Natural killer cell treated with Interleukin-12 subunit alpha and Interleukin-12 subunit beta and Interleukin-15 and Interleukin-18, amount 100 ng/mL, for 72 hours (primary cell): ENCODE results near the gene CACNA1I. TPM values are rescaled to one million over a fixed set of nuclear protein-coding genes. Genes with fewer than 3 reads are reported as not detected.

Experiments used
- ATAC-seq, 2 donors: fragments of 150-1000 bp; cut with Tn5 transposase in 1 of 2; sonication (Bioruptor Pico), chemical (Tn5 transposase) in 1 of 2; 2 replicates each; pipeline ENCODE4 v1.10.0; 2021
- DNase-seq: peaks from one replicate; pipeline ENCODE4 v3.0.0; 2022; ENCODE audit warnings: low spot score
- H3K27ac Mint-ChIP-seq, 2 donors: 1 replicate in 1 of 2; 2 replicates in 1 of 2; pipeline ENCODE4 v1.8.0; 2022; ENCODE audit warnings: mixed read lengths in 2 of 2, mild to moderate bottlenecking in 1 of 2, moderate library complexity in 1 of 2
- H3K27me3 Mint-ChIP-seq, 2 donors: 1 replicate in 1 of 2; 2 replicates in 1 of 2; pipeline ENCODE4 v1.8.0; 2022; ENCODE audit warnings: mixed read lengths in 2 of 2
- H3K36me3 Mint-ChIP-seq: one replicate; pipeline ENCODE4 v1.8.0; 2022; ENCODE audit warnings: mixed read lengths
- H3K4me1 Mint-ChIP-seq, 2 donors: 1 replicate in 1 of 2; 2 replicates in 1 of 2; pipeline ENCODE4 v1.8.0; 2022; ENCODE audit warnings: low read depth in 2 of 2, mixed read lengths in 2 of 2, mild to moderate bottlenecking in 1 of 2
- H3K4me3 Mint-ChIP-seq: one replicate; pipeline ENCODE4 v1.8.0; 2022; ENCODE audit warnings: mixed read lengths
- H3K9me3 Mint-ChIP-seq: 2 replicates; pipeline ENCODE4 v1.8.0; 2022; ENCODE audit warnings: mixed read lengths
- total RNA-seq, 2 donors: library from RNA; stranded (reverse); gene quantifications; one replicate each; pipeline ENCODE4 v1.2.3, GENCODE V29; 2022

The CACNA1I gene
- total RNA-seq, 2 donors from 2014 or later: 0.17 TPM; not detected in 1

- H3K27me3 Mint-ChIP-seq: peaks cover 13 to 33% of the 10 kb centered on the region in 2 donors
- ATAC-seq (no peak), DNase-seq (no peak)
- no peak overlapping the region for H3K4me3 Mint-ChIP-seq
- peaks cover 5% of the 10 kb centered on the region for H3K36me3 Mint-ChIP-seq
- peaks cover 0 to 14% of the 10 kb centered on the region in 2 donors for H3K4me1 Mint-ChIP-seq
- peaks cover 4% of the 10 kb centered on the region for H3K9me3 Mint-ChIP-seq
- H3K27ac Mint-ChIP-seq: no peak overlapping the region
Measured at GRCh38 chr22:39666495-39666894, 95.9 kb downstream of the CACNA1I start.

- DNase-seq: no peak
- ATAC-seq: no peak
- Mint-ChIP-seq H3K9me3 (peaks cover 8% of the 10 kb centered on the region), H3K36me3 (peaks cover 9% of the 10 kb centered on the region), H3K27me3 (peaks cover 12 to 36% of the 10 kb centered on the region in 2 donors), H3K27ac (no peak overlapping the region), H3K4me3 (no peak overlapping the region), H3K4me1 (peaks cover 0 to 14% of the 10 kb centered on the region in 2 donors)
Measured at GRCh38 chr22:39666926-39667325, 96.4 kb downstream of the CACNA1I start.

GRCh38 chr22:39669432-39669831, 98.9 kb downstream of the CACNA1I start:
- ATAC-seq (no peak), DNase-seq (no peak)
- Mint-ChIP-seq H3K9me3 (peaks cover 8% of the 10 kb centered on the region), H3K27ac (no peak overlapping the region), H3K4me1 (peaks cover 0 to 3% of the 10 kb centered on the region in 2 donors), H3K4me3 (no peak overlapping the region), H3K36me3 (peaks cover 13% of the 10 kb centered on the region), H3K27me3 (peaks cover 0 to 24% of the 10 kb centered on the region in 2 donors)

GRCh38 chr22:39671936-39672335, 101.4 kb downstream of the CACNA1I start:
- peaks cover 0 to 15% of the 10 kb centered on the region in 2 donors for H3K27me3 Mint-ChIP-seq
- ATAC-seq (no peak), DNase-seq (no peak)
- no peak overlapping the region for H3K27ac Mint-ChIP-seq
- H3K36me3 Mint-ChIP-seq: peaks cover 13% of the 10 kb centered on the region
- no peaks in the 10 kb centered on the region for H3K4me1 Mint-ChIP-seq
- H3K4me3 Mint-ChIP-seq: no peak overlapping the region
- peaks cover 8% of the 10 kb centered on the region for H3K9me3 Mint-ChIP-seq

- H3K27ac Mint-ChIP-seq: no peak overlapping the region
- H3K4me1 Mint-ChIP-seq: no peaks in the 10 kb centered on the region
- peaks cover 13% of the 10 kb centered on the region for H3K36me3 Mint-ChIP-seq
- H3K9me3 Mint-ChIP-seq: peaks cover 8% of the 10 kb centered on the region
- no peak for ATAC-seq
- peaks cover 0 to 12% of the 10 kb centered on the region in 2 donors for H3K27me3 Mint-ChIP-seq
- H3K4me3 Mint-ChIP-seq: no peak overlapping the region
- DNase-seq: no peak
Measured at GRCh38 chr22:39674536-39674935, 104.0 kb downstream of the CACNA1I start.

GRCh38 chr22:39675947-39676346, 105.4 kb downstream of the CACNA1I start:
- H3K36me3 Mint-ChIP-seq: peaks cover 13% of the 10 kb centered on the region
- H3K9me3 Mint-ChIP-seq: peaks cover 8% of the 10 kb centered on the region

GRCh38 chr22:39677967-39678366, 107.4 kb downstream of the CACNA1I start:
- Mint-ChIP-seq H3K27me3 (peaks cover 0 to 2% of the 10 kb centered on the region in 2 donors), H3K4me3 (no peak overlapping the region), H3K36me3 (no peaks in the 10 kb centered on the region), H3K27ac (no peak overlapping the region), H3K9me3 (no peaks in the 10 kb centered on the region), H3K4me1 (no peaks in the 10 kb centered on the region)
- ATAC-seq (no peak), DNase-seq (no peak)

More at GRCh38 chr22:39675947-39676346, 105.4 kb downstream of the CACNA1I start:
- DNase-seq (no peak), ATAC-seq (no peak)
- Mint-ChIP-seq H3K4me1 (no peaks in the 10 kb centered on the region), H3K27me3 (peaks cover 0 to 8% of the 10 kb centered on the region in 2 donors), H3K27ac (no peak overlapping the region), H3K4me3 (no peak overlapping the region)

- no peak for DNase-seq
- Mint-ChIP-seq H3K4me3 (no peak overlapping the region), H3K27me3 (peaks cover 0 to 3% of the 10 kb centered on the region in 2 donors), H3K36me3 (no peaks in the 10 kb centered on the region), H3K4me1 (no peaks in the 10 kb centered on the region), H3K9me3 (no peaks in the 10 kb centered on the region), H3K27ac (no peak overlapping the region)
- ATAC-seq: no peak
Measured at GRCh38 chr22:39678862-39679490, 108.4 kb downstream of the CACNA1I start.

- no peak overlapping the region for H3K4me3 Mint-ChIP-seq
- H3K9me3 Mint-ChIP-seq: no peaks in the 10 kb centered on the region
- H3K36me3 Mint-ChIP-seq: no peaks in the 10 kb centered on the region
- H3K4me1 Mint-ChIP-seq: no peaks in the 10 kb centered on the region
- no peak overlapping the region for H3K27ac Mint-ChIP-seq
- DNase-seq: no peak
- ATAC-seq: no peak
- H3K27me3 Mint-ChIP-seq: peaks cover 0 to 7% of the 10 kb centered on the region in 2 donors
Measured at GRCh38 chr22:39679652-39680051, 109.1 kb downstream of the CACNA1I start.

GRCh38 chr22:39680486-39680885, 109.9 kb downstream of the CACNA1I start:
- H3K27ac Mint-ChIP-seq: no peak overlapping the region
- no peaks in the 10 kb centered on the region for H3K36me3 Mint-ChIP-seq
- no peak overlapping the region for H3K4me3 Mint-ChIP-seq
- DNase-seq (no peak), ATAC-seq (no peak)
- H3K4me1 Mint-ChIP-seq: no peaks in the 10 kb centered on the region
- H3K27me3 Mint-ChIP-seq: peaks cover 0 to 11% of the 10 kb centered on the region in 2 donors
- no peaks in the 10 kb centered on the region for H3K9me3 Mint-ChIP-seq

- no peaks in the 10 kb centered on the region for H3K9me3 Mint-ChIP-seq
- no peaks in the 10 kb centered on the region for H3K36me3 Mint-ChIP-seq
- no peaks in the 10 kb centered on the region for H3K4me1 Mint-ChIP-seq
- ATAC-seq (no peak), DNase-seq (no peak)
- H3K4me3 Mint-ChIP-seq: no peak overlapping the region
- no peak overlapping the region for H3K27ac Mint-ChIP-seq
- peaks cover 0 to 11% of the 10 kb centered on the region in 2 donors for H3K27me3 Mint-ChIP-seq
Measured at GRCh38 chr22:39681038-39681861, 110.7 kb downstream of the CACNA1I start.

GRCh38 chr22:39682994-39683393, 112.4 kb downstream of the CACNA1I start:
- DNase-seq (no peak), ATAC-seq (no peak)
- no peak overlapping the region for H3K4me3 Mint-ChIP-seq
- H3K27me3 Mint-ChIP-seq: peaks cover 5 to 20% of the 10 kb centered on the region in 2 donors
- H3K27ac Mint-ChIP-seq: no peak overlapping the region
- H3K9me3 Mint-ChIP-seq: no peaks in the 10 kb centered on the region
- no peaks in the 10 kb centered on the region for H3K4me1 Mint-ChIP-seq
- no peaks in the 10 kb centered on the region for H3K36me3 Mint-ChIP-seq

- H3K27ac Mint-ChIP-seq: no peak overlapping the region
- DNase-seq: no peak
- peaks cover 9 to 25% of the 10 kb centered on the region in 2 donors for H3K27me3 Mint-ChIP-seq
- H3K4me1 Mint-ChIP-seq: no peaks in the 10 kb centered on the region
- no peaks in the 10 kb centered on the region for H3K36me3 Mint-ChIP-seq
- H3K9me3 Mint-ChIP-seq: no peaks in the 10 kb centered on the region
- no peak overlapping the region for H3K4me3 Mint-ChIP-seq
- ATAC-seq: no peak
Measured at GRCh38 chr22:39683639-39684038, 113.1 kb downstream of the CACNA1I start.

- ATAC-seq: no peak
- H3K27me3 Mint-ChIP-seq: peaks cover 11 to 32% of the 10 kb centered on the region in 2 donors
- H3K4me3 Mint-ChIP-seq: no peak overlapping the region
- no peaks in the 10 kb centered on the region for H3K9me3 Mint-ChIP-seq
- DNase-seq: no peak
- H3K4me1 Mint-ChIP-seq: no peaks in the 10 kb centered on the region
- no peak overlapping the region for H3K27ac Mint-ChIP-seq
- no peaks in the 10 kb centered on the region for H3K36me3 Mint-ChIP-seq
Measured at GRCh38 chr22:39684702-39685281, 114.2 kb downstream of the CACNA1I start.
